Thyroid gland (tissue), 4 donors: ENCODE data around the gene CCDC47.

Source experiments
- POLR2A ChIP-seq, 2 donors: fragments of 450-650 bp; IDR thresholded peaks; one replicate each; pipeline ENCODE4 v1.6.1; 2017; ENCODE audit warnings: antibody characterized with exemption in 2 of 2, mild to moderate bottlenecking in 2 of 2, moderate library complexity in 1 of 2
- TF ChIP-seq, protein P1 (sequence below), 6 experiments: fragments of 200-600 bp in 3 of 6; fragments of 450-650 bp in 3 of 6; sonication (generic) in 3 of 6; IDR thresholded peaks; one replicate each; pipeline ENCODE4 v1.5.1; 2016 to 2019; ENCODE audit warnings: antibody characterized with exemption in 6 of 6, mild to moderate bottlenecking in 2 of 6, inconsistent platforms in 1 of 6, moderate library complexity in 1 of 6

DNA sequence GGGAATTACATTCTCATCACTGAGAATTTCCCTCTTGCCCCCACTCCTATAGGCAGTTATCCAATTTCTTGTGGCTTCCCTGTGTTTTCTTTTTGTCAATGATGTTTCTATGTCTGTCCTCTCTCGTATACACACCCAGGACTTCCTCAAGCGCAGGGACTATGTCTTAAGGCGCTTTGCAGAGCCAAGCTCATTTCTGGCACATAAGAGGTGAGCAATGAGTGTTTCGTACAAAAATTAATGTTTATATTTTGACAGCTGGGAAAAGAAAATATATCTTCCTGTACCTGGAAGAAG, 1.5 kb upstream of the CCDC47 start:
- TF ChIP-seq, protein P1, sequence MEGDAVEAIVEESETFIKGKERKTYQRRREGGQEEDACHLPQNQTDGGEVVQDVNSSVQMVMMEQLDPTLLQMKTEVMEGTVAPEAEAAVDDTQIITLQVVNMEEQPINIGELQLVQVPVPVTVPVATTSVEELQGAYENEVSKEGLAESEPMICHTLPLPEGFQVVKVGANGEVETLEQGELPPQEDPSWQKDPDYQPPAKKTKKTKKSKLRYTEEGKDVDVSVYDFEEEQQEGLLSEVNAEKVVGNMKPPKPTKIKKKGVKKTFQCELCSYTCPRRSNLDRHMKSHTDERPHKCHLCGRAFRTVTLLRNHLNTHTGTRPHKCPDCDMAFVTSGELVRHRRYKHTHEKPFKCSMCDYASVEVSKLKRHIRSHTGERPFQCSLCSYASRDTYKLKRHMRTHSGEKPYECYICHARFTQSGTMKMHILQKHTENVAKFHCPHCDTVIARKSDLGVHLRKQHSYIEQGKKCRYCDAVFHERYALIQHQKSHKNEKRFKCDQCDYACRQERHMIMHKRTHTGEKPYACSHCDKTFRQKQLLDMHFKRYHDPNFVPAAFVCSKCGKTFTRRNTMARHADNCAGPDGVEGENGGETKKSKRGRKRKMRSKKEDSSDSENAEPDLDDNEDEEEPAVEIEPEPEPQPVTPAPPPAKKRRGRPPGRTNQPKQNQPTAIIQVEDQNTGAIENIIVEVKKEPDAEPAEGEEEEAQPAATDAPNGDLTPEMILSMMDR (IDR thresholded peaks at IDR 0.05): no peak
- no peak for TF ChIP-seq POLR2A (IDR thresholded peaks at IDR 0.05)
